Uterus (tissue), 2 donors: ENCODE measurements around the gene RDH5.

Source experiments
- POLR2A ChIP-seq, 2 donors: fragments of 450-650 bp; IDR thresholded peaks; one replicate each; pipeline ENCODE4 v1.6.1; 2016; ENCODE audit warnings: antibody characterized with exemption in 2 of 2, mild to moderate bottlenecking in 1 of 2, moderate library complexity in 1 of 2
- TF ChIP-seq, protein P1 (sequence below), 4 experiments: fragments of 200-600 bp in 2 of 4; fragments of 450-650 bp in 2 of 4; sonication (generic) in 2 of 4; IDR thresholded peaks; one replicate each; pipeline ENCODE4 v1.5.1; 2016 to 2019; ENCODE audit warnings: antibody characterized with exemption in 4 of 4, mild to moderate bottlenecking in 2 of 4, moderate library complexity in 1 of 4

- TF ChIP-seq, protein P1, sequence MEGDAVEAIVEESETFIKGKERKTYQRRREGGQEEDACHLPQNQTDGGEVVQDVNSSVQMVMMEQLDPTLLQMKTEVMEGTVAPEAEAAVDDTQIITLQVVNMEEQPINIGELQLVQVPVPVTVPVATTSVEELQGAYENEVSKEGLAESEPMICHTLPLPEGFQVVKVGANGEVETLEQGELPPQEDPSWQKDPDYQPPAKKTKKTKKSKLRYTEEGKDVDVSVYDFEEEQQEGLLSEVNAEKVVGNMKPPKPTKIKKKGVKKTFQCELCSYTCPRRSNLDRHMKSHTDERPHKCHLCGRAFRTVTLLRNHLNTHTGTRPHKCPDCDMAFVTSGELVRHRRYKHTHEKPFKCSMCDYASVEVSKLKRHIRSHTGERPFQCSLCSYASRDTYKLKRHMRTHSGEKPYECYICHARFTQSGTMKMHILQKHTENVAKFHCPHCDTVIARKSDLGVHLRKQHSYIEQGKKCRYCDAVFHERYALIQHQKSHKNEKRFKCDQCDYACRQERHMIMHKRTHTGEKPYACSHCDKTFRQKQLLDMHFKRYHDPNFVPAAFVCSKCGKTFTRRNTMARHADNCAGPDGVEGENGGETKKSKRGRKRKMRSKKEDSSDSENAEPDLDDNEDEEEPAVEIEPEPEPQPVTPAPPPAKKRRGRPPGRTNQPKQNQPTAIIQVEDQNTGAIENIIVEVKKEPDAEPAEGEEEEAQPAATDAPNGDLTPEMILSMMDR (IDR thresholded peaks at IDR 0.05) = no peak
- no peak for TF ChIP-seq POLR2A (IDR thresholded peaks at IDR 0.05)
These were observed 21.2 kb upstream of the RDH5 start for GRCh38 chr12:55698965-55699364.
